DMS79 (cell line): ENCODE measurements around the gene MAPKAPK2.

Experiments used
- DNase-seq: peaks from one replicate; lab custom pipeline; 2025; lab: John Stamatoyannopoulos, UW

MAPKAPK2 gene

GRCh38 chr1:206661161-206661820 is 23.4 kb upstream of the MAPKAPK2 start:
- no peak for DNase-seq

DNA sequence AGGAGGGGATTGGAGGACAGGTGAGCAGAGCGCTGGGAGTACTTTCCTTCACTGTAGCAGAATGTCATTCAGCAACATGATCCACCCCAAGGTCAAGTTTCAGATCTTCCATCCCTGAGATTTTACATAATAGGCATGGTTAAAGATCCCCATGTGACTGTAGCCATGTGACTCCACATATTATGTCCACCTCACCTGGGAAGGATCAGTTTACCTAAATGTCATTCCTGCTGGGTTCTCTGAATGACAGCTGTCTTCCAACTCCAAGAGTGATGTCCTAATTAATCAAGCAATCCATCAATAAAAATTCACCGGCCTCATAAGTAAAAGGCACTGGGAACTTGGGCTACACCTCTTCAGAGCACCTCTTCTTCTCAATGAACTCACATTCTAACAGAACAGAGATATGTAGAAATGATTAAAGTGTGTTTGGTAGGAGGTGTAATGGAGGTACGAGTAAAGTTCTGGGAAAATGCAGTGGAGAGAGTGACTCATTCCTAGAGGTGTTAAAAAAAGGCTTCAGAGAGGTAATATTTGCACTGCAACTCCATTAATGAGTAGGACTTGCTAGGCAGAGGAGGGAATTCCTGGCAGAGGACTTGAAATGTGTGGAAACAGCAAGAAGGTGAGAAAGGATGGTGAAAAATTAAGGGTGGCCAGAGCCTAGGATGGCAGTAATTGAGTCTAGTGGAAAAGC is 22.2 kb upstream of the MAPKAPK2 start:
- DNase-seq, result no peak

DNA sequence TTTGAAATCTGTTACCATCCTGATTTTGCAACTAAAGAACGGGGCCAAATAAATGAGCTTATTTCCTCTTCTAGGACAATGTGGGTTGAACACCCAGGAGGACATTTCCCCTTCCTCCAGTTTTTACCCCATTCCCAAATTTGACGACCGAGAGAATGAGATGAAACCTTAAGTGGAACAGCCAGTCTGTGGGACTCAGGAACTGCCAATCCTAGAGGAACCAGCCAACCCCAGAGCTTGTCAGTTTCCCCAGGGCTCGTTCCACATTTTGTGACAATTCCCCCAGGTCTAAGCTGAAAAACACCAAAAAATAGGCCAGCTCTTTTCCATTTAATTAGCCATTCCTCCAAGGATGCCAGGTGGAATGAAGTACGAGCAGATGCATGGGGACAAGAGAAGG is 21.3 kb upstream of the MAPKAPK2 start:
- no peak for DNase-seq

DNA sequence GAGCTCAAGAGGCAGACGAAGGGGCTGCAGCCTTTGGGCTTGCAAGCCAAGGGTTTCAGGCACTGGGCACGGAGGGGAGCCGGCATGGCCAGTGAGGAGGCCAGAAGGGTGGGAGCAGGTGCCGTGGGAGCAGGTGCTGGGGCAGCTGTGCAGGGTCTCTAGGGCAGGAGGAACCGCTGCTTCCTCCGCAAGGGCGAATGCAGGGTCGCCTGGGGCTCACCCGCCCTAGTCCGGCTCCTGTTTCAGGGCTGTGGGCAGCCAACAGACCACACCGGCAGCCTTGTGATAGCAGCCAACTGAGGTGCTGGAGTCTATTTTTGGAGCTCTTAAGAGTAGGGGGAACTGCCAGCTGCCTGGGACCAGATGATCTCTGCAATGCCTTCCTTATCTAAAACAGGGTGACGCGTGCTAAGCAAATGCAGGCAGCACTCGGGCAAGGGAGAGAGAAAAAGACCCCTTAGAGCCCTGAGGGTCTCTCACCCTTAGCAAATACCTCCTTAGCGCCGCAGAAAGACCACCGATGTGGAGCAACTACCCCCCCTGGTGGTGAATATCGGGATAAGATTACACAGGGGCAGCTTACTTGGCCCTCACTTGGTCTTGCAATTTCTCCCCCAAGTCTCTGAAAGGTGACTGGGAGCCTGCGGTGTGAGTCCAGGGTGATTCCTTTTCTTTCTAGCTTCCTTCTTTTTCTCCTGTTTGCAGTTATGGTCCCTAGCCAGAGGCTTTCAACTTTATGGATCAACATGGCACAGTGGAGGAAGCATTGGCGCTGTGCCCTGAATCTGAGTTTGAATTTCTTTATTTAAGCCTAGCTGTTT is 20.7 kb upstream of the MAPKAPK2 start:
- DNase-seq, result peak; percentile 47

DNA sequence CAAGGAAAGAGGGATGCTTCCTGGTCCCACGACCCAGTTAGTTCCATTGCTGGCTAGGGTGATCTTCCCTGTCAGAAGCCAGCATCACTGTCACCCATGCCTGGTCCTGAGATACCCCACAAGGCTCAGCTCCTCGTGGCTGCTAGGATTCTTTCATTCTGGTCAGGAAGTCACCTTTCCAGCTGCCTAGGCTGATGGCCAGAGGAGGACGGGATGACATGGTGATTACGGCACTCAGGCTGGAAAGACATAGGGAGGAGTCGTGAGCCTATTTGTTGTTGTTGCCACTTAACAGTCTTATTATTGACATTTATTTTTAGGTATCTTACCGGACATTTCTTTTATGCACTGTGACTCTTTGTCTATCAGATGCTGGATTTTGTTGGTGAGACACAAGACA is 20.0 kb upstream of the MAPKAPK2 start:
- DNase-seq, result no peak

DNA sequence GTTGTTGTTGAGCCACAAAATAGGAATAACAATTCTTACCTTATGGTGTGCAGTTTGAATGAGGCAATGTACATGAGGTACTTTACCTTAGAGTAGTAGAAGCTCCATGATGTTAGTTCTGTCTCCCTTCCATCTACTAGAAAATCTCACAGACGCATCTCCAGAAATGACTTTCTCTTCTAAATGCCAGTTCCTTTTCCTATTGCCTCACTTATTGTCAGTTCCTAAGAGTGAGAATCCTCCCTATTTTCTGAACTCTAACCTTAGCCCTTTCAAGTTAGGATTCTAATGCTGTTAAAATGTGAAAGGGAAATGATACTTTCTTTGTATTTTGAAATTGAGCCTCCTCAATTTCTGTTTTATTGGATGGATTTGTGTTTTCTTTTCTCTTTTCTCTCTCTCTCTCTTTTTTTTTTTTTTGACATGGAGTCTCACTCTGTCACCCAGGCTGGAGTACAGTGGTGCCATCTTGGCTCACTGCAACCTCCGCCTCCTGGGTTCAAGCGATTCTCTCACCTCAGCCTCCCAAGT is 18.6 kb upstream of the MAPKAPK2 start:
- no peak for DNase-seq

GRCh38 chr1:206666954-206667665 is 17.6 kb upstream of the MAPKAPK2 start:
- DNase-seq, result no peak

DNA sequence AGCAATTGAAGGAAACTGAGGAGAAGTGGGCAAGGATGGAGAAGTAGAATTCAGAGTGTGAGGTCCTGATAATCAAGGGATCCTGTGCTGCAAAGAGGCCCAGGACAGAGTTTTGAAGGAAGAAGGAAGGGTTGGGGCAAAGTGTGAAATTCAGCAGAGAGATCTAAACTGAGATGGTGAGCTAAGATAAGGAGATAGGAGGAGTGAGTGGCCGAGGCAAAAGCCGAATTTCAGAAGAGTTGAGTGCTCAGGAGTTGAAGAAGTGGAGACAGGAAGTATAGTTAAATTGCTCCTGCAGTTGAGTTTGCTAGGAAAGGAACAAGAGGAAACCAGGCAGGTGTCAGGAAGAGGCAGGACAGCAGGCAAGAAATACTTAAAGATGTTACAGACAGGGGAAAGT is 16.4 kb upstream of the MAPKAPK2 start:
- no peak for DNase-seq

DNA sequence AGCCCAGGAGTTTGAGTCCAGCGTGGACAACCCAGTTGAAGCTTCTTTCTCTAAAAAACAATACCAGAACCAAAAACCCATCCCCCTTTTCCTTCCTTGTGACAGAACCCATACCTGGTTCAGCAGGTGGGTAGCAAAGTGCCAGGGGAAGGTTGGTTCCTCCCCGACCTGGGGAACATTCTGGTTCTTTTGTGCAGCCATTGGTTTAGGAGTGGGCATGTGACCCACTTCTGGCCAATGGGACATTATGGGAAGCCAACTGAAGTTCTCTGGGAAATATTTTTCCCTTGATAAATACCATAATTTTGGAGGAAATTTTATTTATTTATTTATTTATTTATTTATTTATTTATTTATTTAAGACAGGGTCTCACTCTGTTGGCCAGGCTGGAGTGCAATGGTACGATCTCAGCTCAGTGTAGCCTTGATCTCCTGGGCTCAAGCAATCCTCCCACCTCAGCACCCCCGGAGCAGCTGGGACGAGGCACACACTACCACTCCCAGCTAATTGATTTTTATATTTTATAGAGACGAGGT is 15.8 kb upstream of the MAPKAPK2 start:
- no peak for DNase-seq

DNA sequence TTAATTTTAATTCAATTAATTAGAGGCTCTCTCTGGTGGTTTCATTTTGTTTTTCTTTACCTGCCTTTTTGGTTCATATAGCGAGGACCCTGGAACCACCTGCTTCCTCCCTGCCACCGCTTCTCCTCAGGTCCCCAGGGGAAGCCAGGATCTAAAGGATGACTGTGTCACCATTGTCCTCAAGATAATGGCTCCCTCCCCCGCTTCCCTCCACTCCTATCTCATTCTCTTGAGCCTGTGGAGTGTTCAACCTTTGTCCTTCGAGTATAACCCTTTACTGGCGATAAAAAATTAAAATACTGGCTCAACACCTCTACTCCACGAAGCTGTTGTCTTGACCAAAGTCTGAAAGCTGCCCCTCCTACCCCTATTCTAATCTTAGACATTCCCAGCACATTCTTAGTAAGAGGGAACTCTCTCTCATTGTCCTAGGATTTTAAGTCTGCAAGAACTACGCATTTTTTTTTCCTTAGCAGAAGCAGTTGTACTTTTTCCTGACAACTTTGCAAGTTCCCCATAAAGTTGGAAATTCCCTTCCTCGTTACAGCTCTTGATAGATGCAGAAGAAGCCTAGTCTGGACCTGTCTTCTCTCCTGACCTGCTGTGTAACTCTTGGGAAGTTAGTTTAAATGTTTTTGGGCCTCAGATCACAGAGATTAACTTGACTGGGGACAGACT is 12.6 kb upstream of the MAPKAPK2 start:
- DNase-seq, result no peak

GRCh38 chr1:206672844-206673758 is 11.6 kb upstream of the MAPKAPK2 start:
- no peak for DNase-seq

- no peak for DNase-seq
These were observed 10.5 kb upstream of the MAPKAPK2 start for GRCh38 chr1:206674236-206674635.

GRCh38 chr1:206674745-206675175 is 9.9 kb upstream of the MAPKAPK2 start:
- no peak for DNase-seq

DNA sequence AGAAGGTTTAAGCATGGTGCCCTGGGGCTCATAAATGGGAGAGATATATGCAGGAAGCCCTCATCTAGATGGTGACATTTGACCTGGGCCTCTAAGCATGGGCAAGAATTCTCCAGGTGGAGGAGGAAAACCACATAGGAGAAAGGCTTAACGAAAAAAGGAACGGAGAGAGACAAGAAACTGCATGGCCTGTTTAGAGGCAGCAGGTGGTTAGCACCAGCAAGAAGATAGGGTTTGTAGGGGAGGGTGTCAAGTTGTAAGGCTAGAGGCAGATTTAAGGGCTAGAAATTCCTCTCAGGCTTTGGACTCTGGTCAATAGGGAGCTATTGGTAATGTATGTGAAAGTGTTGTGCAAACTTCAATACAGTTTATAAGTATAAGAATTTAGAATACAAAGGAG is 8.2 kb upstream of the MAPKAPK2 start:
- no peak for DNase-seq

DNA sequence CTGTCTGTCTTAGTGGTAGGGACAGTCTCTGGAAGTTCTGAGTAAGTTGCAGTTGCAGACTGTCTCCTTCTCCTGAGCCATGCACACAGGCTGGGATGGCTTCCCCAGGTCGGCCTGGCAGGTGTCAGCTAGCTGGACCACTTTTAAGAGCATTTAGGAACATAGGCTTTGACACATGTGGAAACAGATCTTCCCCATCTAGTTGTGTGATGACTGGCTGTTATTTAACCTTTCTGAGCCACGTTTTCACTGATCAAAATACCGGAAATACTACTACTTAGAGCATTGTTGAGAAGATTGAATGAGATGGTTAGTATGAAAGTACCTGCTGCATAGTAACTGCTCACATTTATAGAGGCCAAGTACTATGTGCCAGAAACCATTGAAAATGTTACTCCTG is 6.2 kb upstream of the MAPKAPK2 start:
- no peak for DNase-seq

DNA sequence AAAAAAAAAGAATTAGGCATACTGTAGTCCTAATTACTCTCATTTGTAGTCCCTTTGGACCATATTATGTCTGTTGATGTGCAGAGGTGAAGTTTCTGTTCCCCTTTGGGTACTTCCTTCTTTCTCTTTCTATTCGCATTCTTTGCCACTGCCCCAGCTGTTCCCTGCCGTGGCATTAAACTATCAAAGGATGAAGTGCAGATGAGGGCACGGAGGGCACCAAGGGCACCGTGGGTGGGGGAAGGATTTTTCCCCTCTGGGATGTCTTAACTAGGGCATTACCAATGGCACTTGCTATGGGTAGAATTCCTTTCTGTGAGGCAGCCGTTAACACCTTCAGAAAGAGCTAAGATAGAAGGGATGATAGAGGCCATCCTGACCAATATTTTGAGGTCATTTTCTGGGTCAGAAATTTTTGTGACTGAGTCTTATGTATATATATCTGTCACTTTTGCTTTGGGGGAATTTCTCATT is 4.9 kb upstream of the MAPKAPK2 start:
- no peak for DNase-seq

DNA sequence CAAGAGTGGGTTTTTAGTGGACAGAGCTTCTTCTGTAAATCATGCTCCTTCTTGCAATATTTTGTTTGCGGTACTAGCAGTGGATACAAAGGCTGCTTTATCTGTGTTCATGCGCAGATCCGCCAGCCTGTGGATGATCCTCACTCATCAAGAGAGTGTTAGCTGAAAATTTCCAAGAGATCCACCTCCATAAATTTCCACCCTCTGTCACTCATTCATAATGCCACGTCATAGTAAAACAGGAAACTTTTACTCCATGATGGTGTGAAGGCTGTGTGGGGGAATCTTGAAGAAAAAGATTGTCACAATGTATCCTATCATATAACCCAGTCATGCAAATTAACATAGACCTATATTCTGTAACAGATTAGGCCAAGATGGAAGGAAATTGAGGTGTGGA is 4.4 kb upstream of the MAPKAPK2 start:
- no peak for DNase-seq

DNA sequence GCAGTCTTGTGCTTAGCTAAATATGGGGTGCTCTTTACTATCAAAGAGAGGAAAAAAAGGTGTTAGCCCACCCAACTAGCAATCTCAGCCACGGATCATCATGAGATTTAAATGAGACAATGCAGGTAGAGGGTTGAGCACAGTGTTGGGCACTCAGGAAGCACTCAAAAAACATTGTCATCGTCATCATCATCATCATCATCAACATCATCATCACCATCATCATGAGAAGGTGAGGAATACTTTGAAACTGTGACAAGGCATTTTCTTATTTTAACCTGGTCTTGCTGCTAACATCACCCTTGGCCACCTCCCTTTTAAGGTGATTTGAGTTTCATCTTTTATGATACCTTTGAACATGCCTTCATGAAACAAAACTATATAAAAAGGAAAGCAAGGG is 3.3 kb upstream of the MAPKAPK2 start:
- DNase-seq, result no peak

DNA sequence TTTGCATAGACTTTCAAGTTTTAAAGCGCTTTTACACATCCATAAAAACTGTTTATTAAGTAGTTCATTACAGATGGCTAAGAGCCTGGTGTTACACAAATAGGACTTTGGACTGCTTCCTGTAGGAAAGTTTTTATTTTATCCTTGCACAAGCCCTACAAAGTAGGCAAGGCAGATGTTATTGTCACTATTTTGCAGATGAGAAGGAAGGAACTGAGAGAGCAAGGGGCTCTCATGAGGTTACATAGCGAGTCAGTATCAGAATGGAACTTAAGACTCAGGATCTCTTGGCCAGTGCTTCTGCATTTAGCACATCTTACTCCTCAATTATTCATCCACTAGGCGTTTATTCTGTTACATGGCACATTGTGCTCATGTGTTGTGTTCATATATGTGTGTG is 2.6 kb upstream of the MAPKAPK2 start:
- no peak for DNase-seq

GRCh38 chr1:206683313-206683712 is 1.4 kb upstream of the MAPKAPK2 start:
- DNase-seq, result no peak
